GM19351 (cell line): ENCODE data around the gene ALPL.

ENCODE experiments used
- ATAC-seq: cut with Tn5 transposase; IDR thresholded peaks from one replicate; pipeline ENCODE4 v1.9.1; 2021; ENCODE audit warnings: mild to moderate bottlenecking, moderate library complexity; ENCODE audit not compliant: unreplicated experiment

The ALPL gene

DNA sequence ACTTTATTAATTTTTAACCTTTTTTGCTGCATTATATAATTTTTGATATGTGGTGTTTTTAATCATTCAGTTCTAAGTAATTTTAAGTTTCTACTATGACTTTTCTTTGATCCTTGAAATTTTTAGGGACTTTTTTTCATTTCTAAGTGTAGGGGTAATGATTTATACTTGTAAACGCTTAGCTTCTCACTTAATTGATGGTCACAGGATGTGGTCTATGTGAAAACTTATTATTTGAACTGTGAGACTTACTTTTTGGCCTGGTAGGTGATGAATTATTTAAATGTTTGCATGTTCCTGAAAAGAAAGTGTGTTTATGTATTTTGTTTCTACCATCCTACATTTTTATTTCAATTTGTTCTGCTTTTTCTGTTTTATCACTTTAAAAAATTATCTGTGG, 17.2 kb downstream of the ALPL start:
- ATAC-seq = no peak

DNA sequence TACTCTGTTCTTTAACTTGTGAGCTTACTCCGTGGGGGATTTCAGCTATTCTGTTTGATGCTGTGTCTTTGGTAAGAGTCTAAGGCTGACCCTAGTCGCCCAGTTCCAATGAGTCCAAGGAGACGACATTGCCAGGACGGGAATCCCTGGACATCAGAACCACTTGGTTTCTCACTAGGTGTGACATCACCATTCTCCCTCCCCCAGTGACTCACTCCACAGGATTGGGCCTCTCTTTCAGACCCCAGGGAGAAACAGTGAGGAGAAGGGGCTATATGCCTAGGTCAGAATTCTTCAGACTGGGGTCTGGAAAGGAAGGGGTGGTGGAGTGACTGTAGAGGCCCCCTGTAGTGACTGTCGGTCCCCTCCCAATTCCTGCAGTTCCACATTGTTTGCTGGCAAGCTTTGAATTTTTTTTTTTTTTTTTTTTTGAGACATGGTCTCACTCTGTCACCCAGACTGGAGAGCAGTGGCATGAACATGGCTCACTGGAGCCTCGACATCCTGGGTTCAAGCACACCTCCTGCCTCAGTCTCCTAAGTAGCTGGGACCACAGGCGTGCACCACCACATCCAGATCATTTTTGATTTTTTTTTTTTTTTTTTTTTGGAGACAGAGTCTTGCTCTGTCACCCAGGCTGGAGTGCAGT, 21.3 kb downstream of the ALPL start:
- ATAC-seq = no peak

DNA sequence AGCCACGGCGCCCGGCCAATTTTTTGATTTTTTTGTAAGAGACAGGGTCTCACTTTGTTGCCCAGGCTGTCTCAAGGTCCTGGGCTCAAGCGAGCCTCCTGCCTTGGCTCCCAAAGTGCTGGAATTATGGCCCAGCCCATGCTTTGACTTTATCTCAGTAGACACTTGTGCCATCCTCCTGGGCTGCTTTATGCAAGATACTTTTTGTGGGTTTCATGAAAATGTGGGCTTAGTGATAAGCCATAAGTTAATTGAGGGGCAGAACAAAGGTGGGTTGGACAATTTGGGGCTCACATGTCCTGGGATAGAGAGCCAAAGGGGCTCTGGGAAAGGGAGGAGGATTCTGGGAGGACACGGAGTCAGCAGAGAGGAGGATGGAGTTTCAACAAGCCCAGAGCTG, 22.0 kb downstream of the ALPL start:
- no peak for ATAC-seq

DNA sequence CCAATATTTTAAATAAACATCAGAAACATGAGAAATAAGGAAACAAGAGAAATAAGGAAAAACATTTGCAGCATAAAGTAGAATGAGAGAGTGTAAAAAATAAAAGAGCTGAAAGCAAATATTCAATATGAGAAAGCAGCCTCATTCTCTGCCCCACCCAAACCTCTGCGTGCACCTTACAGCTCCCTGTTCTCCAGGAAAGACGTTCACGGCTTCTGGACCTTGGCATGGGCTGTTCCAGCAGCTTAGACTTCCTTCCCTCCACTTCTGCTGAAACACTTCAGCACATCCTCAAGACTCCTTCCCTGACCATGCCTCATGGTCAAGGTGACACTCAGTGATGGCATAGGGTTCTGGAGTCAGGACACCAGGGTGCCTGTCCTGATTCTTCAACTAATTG, 23.3 kb downstream of the ALPL start:
- no peak for ATAC-seq

DNA sequence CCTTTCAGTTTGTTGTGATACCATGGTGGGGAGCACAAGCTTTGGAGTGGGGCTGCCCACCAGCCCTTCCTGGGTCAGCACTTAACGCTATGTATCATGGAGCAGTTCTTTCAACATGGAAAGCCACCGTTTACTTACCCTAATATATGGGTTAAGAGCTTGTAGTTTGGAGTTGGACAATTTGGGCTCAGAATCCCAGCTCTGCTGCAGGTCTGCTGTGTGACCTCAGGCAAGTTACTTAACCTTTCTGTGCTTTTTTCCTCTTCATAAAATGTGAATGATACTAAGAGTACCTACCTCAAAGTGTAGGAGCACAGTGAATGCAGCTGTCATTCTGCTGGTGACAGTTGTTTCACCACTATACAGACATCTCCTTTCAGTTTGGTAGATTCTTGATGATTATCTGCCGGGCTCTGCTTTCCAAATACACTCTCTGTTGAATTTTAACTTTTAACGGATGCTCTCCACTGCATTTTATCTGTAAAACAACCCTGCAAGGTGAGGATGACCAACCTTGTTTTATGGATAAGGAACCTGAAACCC, 23.8 kb downstream of the ALPL start:
- no peak for ATAC-seq

DNA sequence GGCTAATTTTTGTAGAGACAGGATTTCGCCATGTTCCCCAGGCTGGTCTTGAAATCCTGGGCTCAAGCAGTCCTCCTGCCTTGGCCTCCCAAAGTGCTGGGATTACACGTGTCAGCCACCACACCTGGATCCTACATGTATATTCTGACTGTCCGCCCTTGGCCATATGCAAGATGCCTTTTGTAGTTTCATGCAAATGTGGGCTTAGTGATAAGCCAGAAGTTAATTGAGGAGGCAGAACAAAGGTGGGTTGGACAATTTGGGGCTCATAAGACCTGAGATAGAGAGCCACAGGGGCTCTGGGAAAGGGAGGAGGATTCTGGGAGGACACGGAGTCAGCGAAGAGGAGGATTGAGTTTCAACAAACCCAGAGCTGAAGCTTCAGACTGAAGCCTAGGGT, 24.9 kb downstream of the ALPL start:
- ATAC-seq = no peak

DNA sequence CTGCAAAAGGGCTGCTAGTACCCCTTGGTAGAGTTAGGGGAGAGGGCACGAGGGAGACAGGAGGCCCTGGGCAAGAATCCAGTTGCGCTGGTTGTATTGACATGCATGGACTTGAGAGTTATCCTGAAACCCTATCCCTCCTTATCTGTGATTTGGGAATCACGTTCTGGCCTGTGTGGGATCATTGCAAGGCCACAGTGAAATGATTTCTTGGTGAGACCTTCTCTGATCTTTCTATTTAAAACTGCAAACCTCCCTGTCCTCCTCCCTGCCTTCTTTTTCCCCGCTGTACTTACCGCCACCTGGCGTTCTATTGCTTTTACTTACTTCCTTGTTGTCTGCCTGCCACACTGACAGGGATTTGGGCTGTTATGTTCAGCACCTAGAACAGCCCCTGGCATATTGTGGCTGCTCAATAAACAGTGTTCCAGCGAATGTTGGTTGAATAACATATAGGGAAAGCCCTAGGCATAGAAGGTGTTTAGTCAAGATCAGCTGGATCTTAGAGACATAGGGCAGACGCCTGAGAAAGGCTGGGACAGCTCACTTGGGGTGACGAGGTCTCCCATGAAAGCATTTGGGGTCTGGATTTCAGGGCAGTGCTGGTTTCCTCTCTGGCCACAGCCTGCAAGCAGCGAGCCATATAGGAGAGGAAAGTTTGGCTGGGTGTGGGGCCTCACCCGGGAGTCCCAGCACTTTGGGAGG, 25.6 kb downstream of the ALPL start:
- ATAC-seq = no peak

DNA sequence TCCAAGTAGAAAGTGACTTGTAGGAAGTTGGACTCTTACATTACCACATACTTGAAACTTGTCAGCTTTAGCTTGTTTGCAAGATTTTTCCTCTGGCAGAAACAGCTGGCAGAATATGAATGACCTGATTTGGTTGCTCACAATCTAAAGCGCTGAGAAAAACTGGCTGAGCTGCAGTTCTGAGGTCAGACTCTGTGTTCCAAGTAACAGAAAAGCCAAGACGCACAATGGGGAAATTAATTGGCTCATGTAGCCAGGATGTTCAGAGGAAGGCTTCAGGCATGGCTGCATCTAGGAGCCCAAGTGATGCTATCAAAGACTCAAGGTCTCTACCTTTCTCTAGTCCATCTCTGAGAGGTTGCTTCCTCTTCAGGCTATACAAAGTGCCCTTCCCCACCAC, 27.0 kb downstream of the ALPL start:
- no peak for ATAC-seq

DNA sequence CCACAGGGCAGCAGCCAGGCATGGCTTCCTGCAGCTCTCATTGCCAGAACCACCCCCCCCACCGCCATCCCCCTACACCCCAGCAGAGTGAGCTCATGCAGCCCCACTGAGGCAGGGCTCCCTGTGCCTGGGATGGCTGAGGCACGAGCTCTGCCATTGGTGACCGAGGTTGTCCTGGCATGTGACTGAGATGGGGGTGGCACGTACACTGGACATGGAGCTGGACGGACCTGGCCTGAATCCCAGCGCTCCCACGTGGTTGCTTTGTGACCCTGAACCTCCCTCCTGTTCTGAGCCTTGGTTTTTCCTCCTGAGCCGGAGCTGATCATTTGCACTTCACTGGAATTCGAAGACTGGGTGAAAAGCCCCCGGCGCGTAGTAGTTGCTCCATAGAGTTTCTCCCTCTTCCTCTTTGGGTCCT, 28.3 kb downstream of the ALPL start:
- ATAC-seq = no peak

DNA sequence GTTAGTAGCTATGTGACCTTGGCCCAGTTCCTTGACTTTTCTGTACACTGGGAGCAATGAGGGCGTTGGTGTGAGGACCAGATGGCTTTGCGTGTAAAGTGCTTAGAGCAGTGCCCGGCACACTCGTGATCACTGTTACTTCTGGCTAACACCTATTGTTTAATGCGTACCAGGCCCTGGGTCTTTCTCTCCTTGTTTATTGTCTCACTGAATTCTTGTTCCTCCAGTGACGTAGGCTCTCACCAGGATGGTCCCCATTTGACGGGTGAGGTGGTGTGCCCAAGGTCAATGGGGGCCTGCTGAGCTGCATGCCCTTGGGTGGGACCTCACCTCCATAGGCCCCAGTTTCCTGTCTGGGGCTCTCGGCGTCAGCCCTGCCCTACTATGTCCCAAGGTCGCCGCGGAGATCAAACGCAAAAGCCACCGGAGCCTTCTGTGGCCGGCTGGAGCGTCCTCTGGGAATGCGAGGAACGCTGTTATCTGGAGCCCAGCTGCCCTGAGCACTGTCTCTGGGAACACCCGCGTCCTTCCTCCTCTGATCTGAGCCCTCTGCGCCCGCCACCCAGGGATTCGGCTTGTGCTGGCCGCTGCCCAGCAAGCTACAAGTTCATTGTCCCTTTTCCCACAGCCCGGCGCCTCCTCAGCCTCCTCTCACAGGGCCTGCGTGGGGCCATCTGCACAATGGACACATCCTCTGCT, 28.9 kb downstream of the ALPL start:
- no peak for ATAC-seq

DNA sequence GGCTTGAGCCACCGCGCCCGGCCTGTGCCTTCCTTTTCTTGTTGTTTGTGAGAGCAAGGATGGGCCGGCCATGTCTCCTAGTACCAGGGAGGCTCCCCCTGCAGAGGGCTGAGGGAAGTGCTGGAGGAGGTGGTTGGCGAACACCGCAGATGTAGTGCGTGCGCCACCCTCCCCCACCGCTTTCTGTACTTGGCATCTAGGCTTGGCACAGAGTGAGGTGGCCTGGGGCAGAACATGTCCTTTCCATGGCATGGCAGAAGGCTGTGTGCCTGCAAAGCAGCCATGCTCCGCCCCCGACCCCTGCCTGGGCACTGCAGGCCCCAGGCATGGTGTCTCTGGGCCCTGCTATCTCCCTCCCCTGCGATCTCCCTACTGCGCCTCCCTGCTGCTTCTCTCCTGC, 30.7 kb downstream of the ALPL start:
- ATAC-seq = no peak

DNA sequence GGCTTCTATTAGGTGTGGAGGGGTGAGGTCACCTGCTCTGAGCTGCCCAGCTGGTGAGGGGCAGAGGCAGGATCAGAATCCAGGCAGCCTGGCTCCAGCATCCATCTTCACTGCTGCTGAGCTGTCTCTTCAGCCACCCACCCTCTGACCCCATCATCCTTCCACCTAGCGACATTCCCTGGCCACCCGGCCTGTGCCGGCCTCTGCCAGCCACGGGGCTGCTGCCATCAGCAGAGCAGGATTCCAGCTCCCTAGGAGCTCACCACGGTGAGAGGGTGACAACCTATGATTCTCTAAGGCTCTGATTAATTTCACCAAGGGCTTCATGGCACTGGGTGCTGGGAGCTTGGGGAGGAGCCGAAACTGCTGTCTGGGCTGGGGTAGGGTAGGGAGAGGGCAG, 32.1 kb downstream of the ALPL start:
- no peak for ATAC-seq

DNA sequence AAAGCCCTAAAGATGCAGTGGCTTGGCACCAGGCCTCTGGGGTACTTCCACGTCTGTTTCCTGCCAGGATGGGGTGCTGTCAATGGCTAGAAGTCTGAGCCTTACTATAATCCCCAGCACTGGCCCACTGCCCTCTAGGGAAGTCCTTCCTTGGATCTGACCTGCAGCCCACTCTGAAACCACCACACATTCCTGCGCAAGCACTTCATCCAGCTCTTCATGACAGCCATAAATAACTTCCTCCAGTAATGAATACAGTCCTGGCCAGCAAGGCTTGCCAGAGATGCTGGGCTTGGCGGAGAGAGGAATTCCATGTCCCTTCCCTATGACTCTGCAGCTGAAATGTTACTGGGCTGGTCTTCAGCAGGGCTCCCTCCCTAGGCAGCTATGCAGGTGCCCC, 32.6 kb downstream of the ALPL start:
- ATAC-seq = no peak

DNA sequence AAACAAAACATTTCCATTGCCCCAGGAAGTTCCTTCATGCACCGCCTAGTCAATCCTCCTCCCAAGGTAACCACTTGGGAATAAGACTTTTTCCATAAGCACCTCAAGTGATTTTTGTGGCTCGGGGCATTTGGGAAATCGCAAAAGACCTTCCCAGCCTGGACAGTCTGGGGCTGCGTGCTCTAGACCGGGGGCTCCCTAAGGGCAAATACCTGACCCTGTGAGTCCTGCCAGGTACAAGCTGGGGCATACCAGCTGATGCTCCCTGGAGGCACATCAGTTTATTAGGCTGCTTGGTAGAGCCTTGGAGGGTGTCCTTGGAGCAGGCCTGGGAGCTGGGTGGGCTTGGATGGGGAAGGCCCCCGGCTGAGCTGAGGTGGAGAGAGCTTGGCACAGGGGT, 34.4 kb downstream of the ALPL start:
- no peak for ATAC-seq

DNA sequence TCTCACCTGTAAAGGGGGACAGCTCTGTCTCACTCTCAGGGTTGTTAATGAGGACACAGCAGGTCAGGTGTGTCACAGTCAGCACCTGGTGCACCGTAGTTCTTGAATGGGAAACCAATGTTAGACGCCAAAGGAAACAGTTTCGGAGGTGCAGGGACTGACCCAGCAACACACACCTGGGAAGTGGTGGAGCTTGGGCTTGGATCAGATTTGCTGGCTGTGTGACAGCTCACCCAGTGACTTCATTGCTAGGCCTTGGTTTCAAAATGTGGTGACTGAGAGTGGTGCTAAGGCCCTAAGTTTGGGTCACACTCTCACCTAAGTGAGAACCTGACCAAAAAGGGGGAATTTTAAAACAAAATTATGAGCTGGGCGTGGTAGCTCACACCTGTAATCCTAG, 34.9 kb downstream of the ALPL start:
- no peak for ATAC-seq

DNA sequence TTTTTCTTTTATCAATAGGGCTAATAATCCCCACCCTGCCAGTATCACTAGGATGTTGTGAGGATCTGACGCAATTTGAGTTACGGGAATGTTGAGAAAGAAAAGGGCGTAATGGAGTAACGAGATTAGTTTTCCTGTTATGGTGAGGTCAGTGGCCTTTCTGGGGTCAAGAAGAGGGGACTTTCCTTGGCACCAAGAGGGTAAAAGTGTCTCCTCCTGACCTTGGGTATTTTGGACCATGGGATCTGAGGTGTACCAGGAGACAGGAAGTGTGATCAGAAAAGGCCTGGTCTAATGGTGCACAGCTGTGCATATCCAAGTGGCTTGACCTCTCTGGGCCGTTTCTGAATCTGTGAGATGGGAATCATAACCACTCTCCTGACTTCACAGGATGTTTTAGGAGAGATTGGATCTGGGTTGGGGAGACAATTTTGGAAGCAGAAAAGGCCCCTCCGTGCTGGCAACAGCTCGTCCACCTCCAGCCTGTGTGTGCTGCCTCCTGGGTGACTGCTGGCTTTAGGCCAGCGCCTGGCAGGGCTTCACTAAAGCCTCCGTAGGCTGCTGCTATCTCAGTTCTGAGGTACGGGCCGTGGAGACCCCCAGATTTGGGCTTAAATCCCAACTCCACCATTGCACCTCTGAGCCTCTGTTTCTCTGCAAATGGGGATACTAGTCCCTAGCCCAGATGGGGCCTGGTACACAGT, 37.1 kb downstream of the ALPL start:
- no peak for ATAC-seq

DNA sequence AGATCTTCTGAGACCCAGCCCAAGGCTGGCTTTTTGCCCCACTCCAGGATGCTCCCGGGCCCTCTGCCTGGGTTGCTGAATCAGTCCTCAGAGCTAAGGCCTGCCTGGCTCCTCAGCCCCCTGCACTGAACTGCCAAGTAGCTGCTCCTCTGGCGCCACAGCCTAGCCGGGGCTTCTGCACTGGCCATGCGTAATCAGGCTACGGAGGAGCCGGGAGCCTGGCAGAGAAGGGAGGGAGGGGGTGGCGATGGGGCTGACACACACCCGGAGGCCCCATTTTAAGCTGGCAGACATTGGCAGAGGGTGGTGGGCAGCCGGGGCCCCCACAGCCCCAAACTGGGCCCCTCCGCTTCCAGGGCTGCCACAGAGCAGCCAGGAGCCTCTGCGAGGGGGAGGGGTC, 38.7 kb downstream of the ALPL start:
- no peak for ATAC-seq

DNA sequence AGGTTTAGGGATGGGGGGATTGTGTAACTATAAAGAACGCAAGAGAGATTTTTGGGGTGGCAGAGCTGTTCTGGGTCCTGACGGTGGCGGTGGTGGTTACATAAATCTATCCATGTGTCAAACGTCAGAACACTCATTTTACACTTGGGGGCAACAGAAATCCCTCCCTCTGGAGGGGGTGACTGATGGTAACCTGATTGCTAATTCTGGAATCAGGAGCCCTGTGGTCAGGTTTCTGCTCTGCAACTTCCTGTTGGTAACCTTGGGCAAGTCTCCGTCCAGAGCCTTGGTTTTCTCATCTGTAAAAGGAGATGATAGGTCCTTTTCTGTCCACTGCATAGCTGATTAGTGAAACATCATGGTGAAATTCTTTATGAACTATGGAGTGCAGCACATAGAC, 40.9 kb downstream of the ALPL start:
- ATAC-seq = no peak

DNA sequence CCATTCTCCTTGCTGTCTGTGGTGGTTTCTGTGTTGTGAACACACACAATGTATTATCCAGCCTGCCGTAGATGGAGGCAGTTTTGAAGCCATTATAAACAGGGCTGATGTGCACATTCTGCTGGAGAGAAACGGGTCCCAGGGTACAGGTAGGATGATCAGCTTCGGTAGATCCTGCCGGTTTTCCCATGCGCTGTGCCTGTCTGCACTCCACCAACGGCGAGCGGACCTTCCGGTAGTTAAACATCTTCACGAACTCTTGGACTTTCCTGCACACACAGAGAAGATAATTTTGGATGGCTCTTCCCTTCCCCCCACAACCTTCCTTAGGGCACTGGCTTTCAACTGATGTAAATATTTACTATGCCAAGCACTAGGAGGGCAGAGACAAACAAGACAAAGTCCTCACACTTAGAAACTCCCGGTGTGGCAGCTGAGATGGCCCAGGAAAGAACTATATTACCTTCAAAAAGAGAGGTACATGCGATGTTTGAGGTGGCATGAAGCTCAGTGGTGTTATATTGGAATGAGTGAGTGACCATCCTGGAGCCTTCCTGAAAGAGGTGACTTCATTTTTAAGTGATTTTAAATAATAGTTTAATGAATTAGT, 41.7 kb downstream of the ALPL start:
- no peak for ATAC-seq

DNA sequence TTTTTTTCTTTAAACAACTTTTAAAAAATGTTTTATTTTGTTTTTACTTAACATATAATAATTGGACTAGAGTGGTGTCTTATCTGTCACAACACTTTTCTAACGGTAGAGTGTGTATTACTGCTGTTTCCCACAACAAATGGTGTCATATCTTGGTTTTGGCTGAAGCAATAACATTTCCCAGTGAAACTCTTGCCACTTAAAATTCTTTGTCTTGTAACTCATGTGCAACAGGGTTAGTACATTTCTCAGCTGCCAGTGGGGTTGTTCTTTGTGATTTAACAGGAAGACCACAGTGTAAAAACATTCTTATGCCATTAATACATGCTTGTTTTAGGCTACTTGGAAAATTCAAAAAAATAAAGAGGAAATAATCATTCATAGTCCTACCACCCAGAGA, 43.5 kb downstream of the ALPL start:
- no peak for ATAC-seq
